GM21717 (cell line): Measurements from ENCODE around the gene INMT.

Experiments
- ATAC-seq: cut with Tn5 transposase; IDR thresholded peaks from one replicate; pipeline ENCODE4 v1.9.1; 2021; ENCODE audit warnings: mild to moderate bottlenecking, moderate library complexity; ENCODE audit not compliant: unreplicated experiment

Gene INMT

DNA sequence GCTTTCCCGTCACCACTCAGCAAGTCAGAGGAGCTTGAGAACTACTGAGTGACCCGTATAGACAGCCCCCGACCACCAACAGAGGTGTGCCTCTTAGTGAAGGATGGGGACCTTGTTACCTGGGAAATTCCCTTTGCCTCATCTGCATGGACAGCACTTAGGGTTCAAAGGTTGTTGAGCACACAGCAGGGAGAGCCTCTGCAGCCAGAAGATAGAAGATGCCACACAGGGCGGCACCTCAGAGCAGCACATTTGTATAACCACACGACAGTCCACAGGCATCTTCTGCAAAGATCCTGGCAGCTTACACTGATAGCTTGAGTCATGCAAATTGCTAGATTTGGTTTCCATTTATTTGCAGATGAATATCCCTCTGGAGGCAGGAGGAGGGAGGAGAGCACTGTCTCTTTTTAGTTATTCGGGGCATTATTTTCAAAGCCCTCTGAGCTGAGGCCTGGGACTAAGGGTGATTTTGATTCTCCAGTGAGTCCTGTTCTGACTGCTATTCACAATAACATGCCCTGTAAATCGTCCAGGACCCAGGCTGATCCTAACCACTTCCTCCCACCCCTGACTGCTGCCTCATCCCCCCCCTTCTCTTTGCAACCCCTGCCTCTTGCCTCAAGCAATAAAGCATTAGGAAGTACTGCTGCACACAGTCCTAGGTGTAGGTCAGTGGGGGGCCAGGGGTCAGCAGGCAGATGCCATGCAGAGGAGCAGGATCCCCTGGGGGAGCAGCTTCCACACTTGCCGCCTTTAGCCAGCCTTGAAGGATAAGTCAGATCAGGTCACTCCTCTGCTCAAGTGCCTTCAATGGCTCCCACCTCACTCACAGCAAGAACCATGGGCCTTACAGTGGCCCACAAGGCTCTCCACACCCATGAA is 24.6 kb upstream of the INMT start:
- ATAC-seq: no peak

DNA sequence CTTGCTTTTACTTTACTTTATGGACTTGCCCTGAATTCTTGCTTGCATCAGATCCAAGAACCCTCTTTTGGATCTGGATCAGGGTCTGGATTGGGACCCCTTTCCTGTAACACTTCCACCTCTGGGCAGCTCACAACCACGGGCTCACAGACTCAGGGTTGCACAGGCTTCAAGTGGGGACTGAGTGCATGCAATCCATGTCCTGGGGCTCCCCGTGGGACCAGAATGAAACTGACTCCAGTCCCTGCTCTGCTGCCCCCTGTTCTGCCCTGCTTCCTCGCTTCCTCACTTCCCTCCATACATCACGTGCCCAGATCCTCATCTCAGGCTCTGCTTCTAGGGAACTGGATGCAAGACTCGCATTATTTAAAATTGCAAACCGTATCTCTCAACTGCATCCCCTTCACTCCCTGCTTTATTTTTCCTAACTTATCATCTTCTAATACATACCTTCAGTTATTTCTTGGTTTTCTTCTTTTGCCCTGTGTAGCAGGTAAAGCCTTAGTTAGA is 23.3 kb upstream of the INMT start:
- no peak for ATAC-seq

DNA sequence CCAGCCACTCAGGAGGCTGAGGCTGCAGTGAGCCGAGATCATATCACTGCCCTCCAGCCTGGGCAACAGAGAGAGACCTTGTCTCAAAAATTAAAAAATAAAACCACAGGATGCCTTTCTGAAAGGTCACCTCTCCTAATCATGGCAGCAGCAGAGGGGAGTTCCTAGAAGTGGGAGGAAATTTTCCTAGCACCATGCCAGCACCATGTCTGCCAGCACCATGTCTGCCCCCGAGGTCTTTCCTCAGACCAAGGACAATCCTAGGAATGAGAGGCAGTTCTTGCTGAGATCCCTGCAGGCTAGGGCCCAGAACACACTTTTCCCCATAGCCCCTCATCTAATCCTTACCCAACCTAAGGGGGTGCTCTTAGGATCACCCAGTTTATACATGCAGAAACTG is 22.3 kb upstream of the INMT start:
- ATAC-seq: no peak

DNA sequence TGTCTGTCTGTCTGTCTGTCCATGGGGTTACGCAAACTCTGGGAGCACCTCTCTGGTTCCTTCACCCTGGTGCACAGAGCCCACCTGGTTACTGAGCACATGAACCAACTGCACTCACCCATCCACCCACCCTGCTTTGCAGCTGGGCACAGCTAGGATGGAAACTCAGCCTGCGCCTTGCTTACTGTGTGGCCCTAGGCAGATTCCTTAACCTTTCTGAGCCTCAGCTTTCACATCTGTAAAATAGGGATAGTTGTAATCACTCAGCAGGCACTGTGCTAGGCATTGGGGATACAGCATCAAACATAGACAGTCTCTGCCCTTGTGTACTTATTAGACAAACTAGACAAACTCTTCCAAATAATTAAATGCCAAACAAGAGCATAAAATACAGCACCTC is 21.8 kb upstream of the INMT start:
- ATAC-seq: no peak

DNA sequence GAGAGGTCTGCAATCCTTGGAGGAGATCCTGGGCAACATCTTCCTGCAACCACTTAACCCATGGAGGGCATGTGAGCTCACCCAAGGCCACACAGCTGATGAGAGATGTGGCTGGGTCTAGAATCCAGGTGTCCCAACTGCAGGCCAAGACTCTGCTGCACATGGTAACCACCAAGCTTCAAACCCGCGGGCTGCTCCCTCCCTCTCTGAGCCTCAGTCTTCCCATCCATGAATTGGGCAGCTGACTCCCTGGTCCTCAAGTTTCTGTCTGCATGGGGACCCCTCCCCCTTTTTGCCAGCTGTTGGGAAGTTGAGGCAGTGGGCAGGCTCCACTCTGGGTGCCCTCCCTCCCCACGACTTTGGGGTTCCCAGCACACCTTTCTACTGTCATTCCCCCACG is 20.9 kb upstream of the INMT start:
- no peak for ATAC-seq

DNA sequence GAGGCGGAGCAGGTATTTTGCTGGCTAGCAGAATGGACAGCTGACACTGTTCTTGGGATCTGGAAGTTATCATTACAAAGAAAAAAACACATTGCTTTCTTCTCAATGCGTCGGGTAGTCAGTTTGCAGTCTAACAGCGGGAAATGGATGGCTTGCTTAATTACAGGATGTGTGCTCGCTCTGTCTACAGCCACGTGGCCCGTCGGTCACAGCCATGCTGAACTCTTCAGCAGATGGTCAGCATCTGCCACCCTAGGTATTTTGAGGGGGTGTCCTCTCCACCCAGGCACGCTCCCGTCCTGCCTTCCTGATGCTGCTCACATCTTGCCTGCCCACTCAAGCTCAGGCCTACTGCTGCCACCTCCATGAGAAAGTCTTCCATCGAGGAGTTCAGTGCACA is 20.4 kb upstream of the INMT start:
- no peak for ATAC-seq

DNA sequence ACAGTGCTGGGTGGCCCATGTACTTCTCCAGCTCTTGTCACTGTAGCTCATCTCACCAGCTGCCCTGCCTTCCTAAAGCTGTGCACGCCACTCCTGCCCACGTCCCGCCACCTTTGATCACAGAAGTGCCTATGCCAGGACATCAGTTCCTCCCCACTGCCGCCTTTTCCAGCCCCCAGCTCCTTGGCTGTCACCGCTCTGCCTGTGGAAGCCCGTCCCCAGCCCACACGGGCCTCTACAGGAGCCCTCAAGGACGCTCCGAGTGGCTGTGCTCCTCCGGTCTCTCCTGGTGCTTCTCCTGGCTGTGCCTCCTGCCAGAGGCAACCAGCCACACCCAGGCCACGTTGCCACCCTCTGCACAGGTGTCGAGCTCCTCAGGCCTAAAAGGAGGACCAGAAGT is 19.3 kb upstream of the INMT start:
- no peak for ATAC-seq

DNA sequence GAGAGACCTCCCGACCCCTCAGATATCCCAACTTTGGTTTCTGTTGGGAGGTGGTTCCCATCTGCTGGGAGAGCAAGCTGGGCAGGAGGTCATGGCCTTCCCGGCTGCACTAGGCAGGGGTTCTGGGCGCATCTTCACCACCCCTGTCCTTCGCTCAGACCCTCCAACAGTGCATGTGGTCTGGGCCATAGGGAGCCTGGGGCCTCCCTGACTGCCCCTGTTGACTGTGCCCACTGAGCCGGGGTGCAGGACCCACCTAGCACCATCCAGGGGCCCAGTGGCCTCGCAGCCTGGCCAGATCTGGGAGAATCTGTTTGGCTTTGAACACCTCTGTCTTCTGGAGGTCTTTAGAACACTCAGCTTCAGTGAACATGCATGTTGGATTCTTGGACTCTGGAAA is 18.7 kb upstream of the INMT start:
- no peak for ATAC-seq

DNA sequence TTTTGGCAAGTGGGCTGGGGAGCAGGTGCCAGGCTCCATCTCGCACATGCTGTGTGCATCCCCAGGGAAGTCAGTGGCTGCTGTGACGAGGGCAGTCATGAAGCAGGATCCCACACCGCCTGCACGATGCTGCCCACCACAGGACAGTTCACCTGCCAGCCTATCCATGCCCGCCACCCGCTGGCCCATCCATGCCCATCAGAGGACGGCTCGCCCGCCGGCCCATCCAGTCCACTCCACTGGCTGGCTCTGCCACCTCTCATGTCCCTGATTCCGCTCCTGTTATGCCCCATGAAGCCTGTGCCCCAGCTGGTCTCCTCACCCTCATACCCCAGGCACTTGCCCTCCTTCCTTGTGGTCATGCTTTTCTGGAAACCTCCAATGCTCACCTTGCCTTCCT is 18.2 kb upstream of the INMT start:
- no peak for ATAC-seq

DNA sequence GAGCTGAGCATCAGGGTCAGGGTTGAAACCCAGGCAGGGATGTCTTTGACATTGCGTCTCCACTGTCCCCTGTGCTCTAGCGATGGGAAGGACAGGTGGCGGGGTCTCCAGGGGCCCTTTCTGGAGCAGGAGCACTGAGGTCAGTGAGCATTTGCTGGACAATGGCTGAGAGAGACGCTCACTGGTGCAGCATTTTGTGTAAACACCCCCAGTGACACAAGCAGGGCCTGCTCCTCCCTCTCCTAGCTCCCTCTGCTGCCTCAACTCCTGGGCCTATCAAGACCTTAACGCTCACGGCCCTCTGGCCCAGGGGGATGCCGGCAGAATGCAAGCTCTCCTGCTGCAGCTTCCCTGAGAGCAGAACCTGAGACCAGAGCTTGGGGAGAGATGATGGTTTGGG is 17.4 kb upstream of the INMT start:
- no peak for ATAC-seq

DNA sequence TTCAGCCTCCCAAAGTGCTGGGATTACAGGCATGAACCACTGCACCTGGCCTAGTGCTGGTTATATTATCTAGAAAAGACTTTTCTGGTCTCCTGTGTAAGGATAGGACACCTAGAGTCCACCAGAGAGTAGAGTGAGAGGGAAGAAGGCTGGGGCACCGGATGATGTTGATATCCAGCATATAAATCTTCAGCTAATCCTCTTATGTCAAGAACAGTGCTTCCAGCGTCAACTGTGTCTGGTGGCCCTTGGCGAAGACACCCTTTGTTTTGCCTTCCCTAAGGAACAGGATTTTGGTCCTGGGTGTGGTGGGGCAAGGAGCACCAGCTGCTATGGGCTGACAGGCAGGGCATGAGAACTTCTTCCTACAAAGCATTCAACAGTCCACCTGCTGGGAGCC is 16.3 kb upstream of the INMT start:
- ATAC-seq: no peak

DNA sequence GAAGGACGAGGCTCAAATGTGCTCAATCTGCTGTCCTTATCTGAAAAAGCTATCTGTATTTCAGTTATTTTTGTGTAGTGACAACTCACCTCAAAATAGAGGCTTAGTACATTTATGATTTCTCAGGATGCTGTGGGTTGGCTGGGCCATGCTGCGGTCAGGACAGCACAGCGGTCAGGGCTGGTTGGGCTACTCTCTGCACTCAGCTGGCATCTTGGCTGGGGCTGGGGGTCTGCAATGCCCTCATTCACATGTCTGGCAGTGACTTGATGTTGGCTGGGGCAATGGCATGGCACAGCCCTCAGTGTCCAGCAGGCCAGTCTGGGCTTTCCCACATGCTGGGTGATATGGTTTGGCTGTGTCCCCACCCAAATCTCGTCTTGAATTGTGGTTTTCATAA is 15.6 kb upstream of the INMT start:
- no peak for ATAC-seq

DNA sequence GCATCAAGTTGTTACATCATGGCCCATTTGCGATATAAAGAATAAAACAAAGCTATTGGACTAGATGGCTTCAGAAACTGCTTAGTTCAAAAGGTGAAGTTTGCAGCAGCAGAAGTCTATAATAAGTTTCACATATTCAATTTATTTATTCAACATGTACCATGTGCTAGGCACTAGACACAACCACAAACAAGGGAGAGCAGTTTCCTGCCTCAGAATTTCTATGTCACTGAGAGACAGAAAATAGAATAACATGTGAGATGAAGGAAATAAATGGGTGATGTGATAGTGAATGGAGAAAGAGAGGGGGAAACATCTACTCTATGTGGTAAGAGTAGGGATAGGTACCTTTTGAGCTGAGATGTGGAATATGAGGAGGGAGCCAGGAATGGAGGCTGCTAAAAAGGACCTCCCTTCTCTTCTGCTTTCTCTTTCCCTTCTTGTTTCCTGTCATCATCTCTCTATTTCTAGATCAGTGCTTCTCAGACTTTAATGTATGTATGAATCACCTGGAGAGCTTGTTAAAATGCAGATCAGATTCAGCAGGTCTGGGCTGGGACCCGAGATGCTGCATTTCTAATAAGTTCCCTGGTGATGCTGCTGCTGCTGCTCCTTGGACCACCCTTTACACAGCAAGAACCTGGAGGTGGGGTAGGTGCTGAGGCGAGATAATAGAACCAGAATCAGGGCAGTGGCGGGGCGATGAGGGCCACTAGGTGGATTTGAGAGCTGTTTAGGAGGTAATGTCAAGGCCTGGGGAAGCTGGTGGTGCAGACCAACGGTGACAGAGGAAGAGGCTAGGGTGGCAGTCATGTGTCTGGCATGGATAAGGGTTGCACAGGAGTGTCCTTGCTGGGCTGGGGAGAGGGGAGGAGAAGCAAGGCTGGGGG is 13.7 kb upstream of the INMT start:
- no peak for ATAC-seq

DNA sequence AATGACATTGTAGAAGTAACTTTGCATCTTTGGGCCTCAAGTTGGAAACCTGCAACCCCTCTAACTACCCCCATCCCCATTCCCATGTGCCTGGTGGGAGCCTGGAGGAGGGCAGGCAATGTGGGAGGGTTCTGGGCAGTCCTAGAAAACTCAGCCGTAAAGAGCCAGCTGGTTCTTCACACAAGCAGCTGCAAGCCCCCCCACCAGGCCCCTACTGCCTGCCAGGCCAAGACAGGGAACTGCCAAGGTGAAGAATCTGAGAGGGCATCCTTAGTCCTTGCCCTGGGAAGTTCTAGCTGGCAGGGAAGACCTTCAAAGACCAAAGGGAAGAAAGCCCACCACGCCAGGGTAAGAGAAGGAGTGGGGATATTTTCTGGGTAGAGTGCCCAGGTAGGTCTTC is 12.2 kb upstream of the INMT start:
- ATAC-seq: no peak

DNA sequence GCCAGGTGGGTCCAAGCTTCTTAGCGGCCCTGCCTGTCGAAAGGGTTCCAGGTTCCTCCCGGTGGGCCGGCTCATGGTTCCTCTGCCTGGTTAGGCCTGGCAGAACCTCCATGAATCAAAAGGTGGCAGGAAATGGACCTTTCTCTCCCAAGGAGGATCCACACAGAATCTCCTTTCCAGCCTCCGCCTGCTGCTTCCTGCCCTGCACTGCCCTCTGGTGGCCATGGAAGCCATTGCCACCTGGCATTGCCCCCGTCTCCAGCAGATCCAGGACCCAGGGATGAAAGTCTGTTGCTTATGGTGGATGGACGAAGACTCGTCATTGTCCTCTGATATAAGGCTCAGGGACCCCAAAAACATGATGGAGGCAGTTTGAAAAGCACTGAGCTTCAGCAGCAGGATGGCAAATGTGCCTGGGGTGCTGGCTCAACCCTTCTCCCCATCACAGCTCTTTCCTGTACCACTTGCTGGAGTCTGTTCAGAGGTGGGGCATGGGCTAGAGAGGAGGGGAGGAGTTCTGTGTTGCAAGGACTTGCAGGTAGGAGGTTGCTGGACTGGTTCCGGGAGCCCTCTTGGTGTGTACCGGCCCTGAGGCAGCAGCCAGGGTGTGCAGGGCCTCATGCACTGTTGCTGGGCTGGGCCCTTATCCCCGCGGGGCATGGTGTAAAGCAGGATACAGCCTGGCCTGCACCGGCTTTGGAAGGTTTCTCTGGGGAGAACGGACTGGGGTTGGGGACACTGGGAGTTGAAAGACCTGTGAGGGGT is 11.3 kb upstream of the INMT start:
- ATAC-seq: no peak

DNA sequence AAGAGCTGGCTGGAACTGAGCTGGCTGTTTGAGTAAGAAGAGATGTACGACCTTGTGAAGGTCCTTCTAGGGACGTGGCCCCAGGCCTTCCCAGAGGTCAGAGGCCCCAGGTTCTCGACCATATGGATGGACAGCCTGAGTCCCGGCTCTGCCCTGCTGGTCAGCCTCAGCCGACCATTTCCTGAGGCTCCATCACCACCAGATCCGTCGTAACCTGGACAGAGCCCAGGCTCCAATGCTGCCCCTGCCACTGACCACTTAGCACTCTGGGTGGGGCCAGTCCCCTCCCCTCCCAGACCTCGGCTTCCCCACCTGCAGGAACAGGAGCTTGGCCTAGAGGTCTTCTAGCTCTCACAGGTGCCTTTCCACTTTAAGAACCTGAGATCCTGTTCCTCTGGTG is 10.6 kb upstream of the INMT start:
- no peak for ATAC-seq

DNA sequence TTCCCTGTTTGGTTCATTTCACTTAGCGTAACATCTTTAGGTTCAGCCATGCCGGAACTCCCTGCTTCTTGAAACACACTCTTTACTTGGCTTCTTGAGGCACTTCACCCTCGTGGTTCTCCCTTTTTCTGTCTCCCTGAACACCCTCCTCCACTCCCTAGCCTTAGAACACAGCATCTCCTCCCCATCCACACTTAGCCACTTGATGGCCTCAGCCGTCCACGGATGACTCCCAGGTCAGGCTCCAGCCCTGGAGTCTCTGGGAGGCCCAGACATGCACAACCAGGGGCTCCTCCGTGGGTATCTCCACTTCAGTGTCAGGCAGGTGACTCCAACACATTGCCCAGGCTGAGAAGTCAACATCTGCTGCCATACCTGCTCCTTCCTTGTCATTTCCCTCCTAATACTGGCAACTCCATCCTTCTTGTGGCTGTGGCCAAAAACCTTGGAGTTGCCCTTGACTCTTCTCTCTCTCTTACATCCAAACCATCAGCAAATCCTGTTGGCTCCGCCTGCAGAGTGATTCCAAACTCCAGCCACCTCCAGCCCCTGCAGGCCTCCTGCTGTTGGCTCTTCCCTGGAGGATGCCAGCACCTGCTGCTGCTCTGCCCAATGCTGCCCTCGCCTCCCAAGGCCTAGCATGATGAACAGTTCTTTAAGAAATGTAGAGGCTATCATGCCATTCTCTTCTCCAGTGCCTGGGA is 8.4 kb upstream of the INMT start:
- no peak for ATAC-seq

DNA sequence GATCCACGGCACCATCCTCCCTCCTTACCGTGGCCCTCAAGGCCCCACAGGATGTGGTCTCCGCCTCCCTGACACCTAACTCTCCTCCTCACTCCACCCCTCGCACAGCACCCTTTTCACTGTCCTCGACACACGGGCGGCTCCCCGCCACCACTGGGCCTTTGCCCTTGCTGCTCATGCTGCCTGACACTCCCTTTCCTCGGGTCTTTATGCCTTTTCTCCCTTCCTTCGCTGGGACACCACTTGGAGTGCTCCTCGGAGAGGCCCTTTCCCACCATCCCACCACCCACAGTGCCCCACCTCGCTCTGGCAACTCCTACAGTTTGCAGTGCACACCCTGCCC is 7.9 kb upstream of the INMT start:
- ATAC-seq: no peak

DNA sequence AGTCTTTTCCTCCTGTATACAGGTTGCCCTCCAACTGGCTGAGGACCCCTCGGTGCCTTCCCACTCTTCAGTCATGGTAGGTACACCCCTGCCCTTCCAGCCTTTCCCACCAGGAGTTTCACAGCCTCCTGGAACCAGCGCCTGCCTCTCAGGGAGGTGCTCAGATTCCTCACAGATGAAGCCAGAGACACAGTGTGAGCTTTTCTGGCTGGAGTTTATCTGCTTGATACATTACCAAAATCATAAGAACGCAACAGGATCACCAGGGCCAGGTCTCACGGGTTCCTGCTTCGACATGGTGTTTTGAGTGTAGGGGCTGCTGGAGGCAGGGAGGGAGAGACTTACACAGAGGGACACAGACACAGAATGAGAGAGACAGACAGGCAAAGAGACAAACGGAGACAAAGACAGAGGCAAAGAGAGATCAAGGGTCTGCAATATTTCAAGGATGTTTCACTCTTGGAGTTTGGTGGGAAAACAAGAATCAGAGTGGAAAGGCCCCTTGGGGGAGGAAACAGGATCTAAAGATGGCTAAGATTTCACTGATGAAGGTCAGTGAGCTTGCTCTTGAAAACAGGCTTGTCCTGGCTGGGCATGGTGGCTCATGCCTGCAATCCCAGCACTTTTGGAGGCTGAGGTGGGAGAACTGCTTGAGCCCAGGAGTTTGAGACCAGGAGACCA is 6.5 kb upstream of the INMT start:
- no peak for ATAC-seq

DNA sequence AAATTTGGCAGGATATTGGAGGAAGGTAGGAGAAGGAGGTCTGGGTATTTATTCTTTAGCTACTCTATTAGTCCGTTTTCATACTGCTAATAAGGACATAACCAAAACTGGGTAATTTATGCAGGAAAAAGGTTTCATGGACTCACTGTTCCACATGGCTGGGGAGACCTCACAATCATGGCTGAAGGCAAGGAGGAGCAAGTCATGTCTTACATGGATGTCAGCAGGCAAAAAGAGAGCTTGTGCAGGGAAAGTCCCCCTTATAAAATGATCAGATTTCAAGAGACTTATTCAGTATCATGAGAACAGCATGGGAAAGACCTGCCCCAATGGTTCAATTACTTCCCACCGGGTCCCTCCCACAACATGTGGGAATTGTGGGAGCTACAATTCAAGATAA is 1.9 kb upstream of the INMT start:
- ATAC-seq: no peak
